ENCODE data around the gene DNAH5.

DNA sequence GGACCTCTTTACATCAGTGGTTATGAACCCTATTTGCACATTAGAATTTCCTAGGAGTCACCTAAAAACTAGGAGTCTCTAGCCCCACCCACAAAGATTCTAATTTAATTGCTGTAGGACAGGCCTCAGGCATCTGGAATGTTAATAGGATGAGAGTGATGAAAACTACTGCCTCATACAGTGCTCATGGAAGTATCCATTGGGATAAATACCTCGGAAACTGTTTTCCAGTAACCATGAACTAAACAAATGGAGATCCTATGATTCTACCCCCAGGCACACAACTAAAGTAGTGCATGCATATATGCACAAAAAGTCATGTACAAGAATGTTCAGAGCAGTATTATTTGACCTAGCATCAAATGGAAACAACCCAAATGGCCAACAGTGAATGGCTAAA lies 286.3 kb downstream of the DNAH5 start:
- TF ChIP-seq POLR2A (IDR thresholded peaks at IDR 0.05; ENCODE audit: low read depth) (no peak), EP300 (IDR thresholded peaks at IDR 0.05) (no peak), POLR2AphosphoS5 (IDR thresholded peaks at IDR 0.05) (no peak)
- TF ChIP-seq, protein P1, sequence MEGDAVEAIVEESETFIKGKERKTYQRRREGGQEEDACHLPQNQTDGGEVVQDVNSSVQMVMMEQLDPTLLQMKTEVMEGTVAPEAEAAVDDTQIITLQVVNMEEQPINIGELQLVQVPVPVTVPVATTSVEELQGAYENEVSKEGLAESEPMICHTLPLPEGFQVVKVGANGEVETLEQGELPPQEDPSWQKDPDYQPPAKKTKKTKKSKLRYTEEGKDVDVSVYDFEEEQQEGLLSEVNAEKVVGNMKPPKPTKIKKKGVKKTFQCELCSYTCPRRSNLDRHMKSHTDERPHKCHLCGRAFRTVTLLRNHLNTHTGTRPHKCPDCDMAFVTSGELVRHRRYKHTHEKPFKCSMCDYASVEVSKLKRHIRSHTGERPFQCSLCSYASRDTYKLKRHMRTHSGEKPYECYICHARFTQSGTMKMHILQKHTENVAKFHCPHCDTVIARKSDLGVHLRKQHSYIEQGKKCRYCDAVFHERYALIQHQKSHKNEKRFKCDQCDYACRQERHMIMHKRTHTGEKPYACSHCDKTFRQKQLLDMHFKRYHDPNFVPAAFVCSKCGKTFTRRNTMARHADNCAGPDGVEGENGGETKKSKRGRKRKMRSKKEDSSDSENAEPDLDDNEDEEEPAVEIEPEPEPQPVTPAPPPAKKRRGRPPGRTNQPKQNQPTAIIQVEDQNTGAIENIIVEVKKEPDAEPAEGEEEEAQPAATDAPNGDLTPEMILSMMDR (IDR thresholded peaks at IDR 0.05): no peak

Measured in esophagus muscularis mucosa (tissue), 4 donors.